IMR-90 (cell line): ENCODE measurements around the gene HTT. TPM values are rescaled to one million over a fixed set of nuclear protein-coding genes. Genes with fewer than 3 reads are reported as not detected.

Experiments
- ATAC-seq: fragments of 200-7000 bp; cut with Tn5 transposase; 2 replicates; pipeline ENCODE4 v1.9.1; 2020; ENCODE audit warnings: low read depth, mild to moderate bottlenecking, moderate library complexity
- BruUV-seq: library from RNA; stranded (reverse); fragments of 400-500 nt; replicated peaks from 2 replicates; lab custom pipeline; 2021; lab: Mats Ljungman, UMichigan
- CTCF ChIA-PET: fragments of 300-600 bp; formaldehyde crosslinking; extraction: SDS; loops from one replicate; lab custom pipeline; 2021; ENCODE audit warnings: antibody characterized with exemption; lab: Yijun Ruan, JAX
- POLR2A ChIA-PET: fragments of 300-600 bp; sonication (Branson Sonifier 250); formaldehyde crosslinking; loops from one replicate; lab custom pipeline; 2022; ENCODE audit warnings: antibody characterized with exemption; ENCODE audit not compliant: unreplicated experiment; lab: Charles Lee
- DNase-seq: peaks from one replicate; pipeline ENCODE4 v3.0.0; 2013
- H2AFZ ChIP-seq: replicated peaks from 2 replicates; pipeline ENCODE3; 2013; ENCODE audit warnings: low read length, mild to moderate bottlenecking; ENCODE audit not compliant: poor library complexity
- H2AK5ac ChIP-seq: 2 replicates; pipeline ENCODE4 v1.6.1; 2013; ENCODE audit warnings: low read depth, low read length, inconsistent platforms
- H2AK9ac ChIP-seq: replicated peaks from 2 replicates; pipeline ENCODE3; 2013; ENCODE audit warnings: mild to moderate bottlenecking, low read depth, low read length, moderate library complexity; ENCODE audit not compliant: poor library complexity
- H2BK120ac ChIP-seq: 2 replicates; pipeline ENCODE4 v1.6.1; 2013; ENCODE audit warnings: low read depth, low read length, inconsistent platforms
- H2BK15ac ChIP-seq: 3 replicates; pipeline ENCODE4 v1.6.1; 2013; ENCODE audit warnings: low read depth, low read length, inconsistent platforms
- H2BK20ac ChIP-seq: 2 replicates; pipeline ENCODE4 v1.6.1; 2013; ENCODE audit warnings: low read depth, mild to moderate bottlenecking, inconsistent platforms, low read length, moderate library complexity
- H2BK5ac ChIP-seq: 2 replicates; pipeline ENCODE4 v1.6.1; 2013; ENCODE audit warnings: mild to moderate bottlenecking, low read depth, low read length, inconsistent platforms; ENCODE audit not compliant: poor library complexity, severe bottlenecking
- H3K14ac ChIP-seq: replicated peaks from 2 replicates; pipeline ENCODE4 v1.6.1; 2013; ENCODE audit warnings: low read depth, low read length, inconsistent platforms
- H3K18ac ChIP-seq: 2 replicates; pipeline ENCODE4 v1.6.1; 2013; ENCODE audit warnings: low read depth, low read length, control low read depth
- H3K23ac ChIP-seq: 2 replicates; pipeline ENCODE4 v1.6.1; 2013; ENCODE audit warnings: low read depth, low read length, inconsistent platforms
- H3K27ac ChIP-seq: 2 replicates; pipeline ENCODE4 v1.5.1; 2013; ENCODE audit warnings: mild to moderate bottlenecking, control low read depth, low read length; ENCODE audit not compliant: insufficient read depth
- H3K27me3 ChIP-seq: 2 replicates; pipeline ENCODE4 v1.6.1; 2013; ENCODE audit warnings: low read length; ENCODE audit not compliant: control insufficient read depth, insufficient read depth
- H3K36me3 ChIP-seq: 2 replicates; pipeline ENCODE4 v1.6.1; 2013; ENCODE audit warnings: low read length, mixed read lengths; ENCODE audit not compliant: control insufficient read depth, insufficient read depth
- H3K4ac ChIP-seq: 2 replicates; pipeline ENCODE4 v1.6.1; 2013; ENCODE audit warnings: low read depth, low read length, inconsistent platforms
- H3K4me1 ChIP-seq: 2 replicates; pipeline ENCODE4 v1.6.1; 2013; ENCODE audit warnings: low read length, mixed read lengths; ENCODE audit not compliant: control insufficient read depth, insufficient read depth
- H3K4me2 ChIP-seq: 2 replicates; pipeline ENCODE4 v1.6.1; 2013; ENCODE audit warnings: low read depth, mild to moderate bottlenecking, control low read depth, low read length, moderate library complexity
- H3K4me3 ChIP-seq: 2 replicates; pipeline ENCODE4 v1.5.1; 2013; ENCODE audit warnings: low read depth, mild to moderate bottlenecking, control low read depth, low read length, moderate library complexity; ENCODE audit not compliant: insufficient read depth
- H3K56ac ChIP-seq: 2 replicates; pipeline ENCODE4 v1.6.1; 2013; ENCODE audit warnings: low read length, inconsistent platforms; ENCODE audit not compliant: insufficient read depth; ENCODE audit errors: extremely low read depth
- H3K79me1 ChIP-seq, 2 experiments: 2 replicates each; pipeline ENCODE4 v1.6.1; 2013; ENCODE audit warnings: low read length in 2 of 2, inconsistent platforms in 1 of 2, low read depth in 1 of 2
- H3K9ac ChIP-seq: 2 replicates; pipeline ENCODE4 v1.6.1; 2013; ENCODE audit warnings: low read depth, low read length, control low read depth
- H3K9me1 ChIP-seq: 2 replicates; pipeline ENCODE4 v1.6.1; 2013; ENCODE audit warnings: low read length, inconsistent platforms; ENCODE audit not compliant: insufficient read depth
- H3K9me3 ChIP-seq: 2 replicates; pipeline ENCODE4 v1.6.1; 2013; ENCODE audit warnings: low read length; ENCODE audit not compliant: control insufficient read depth, insufficient read depth
- H4K20me1 ChIP-seq: 2 replicates; pipeline ENCODE4 v1.6.1; 2013; ENCODE audit warnings: low read length, inconsistent platforms; ENCODE audit not compliant: insufficient read depth
- H4K5ac ChIP-seq: 2 replicates; pipeline ENCODE4 v1.6.1; 2013; ENCODE audit warnings: mild to moderate bottlenecking, low read depth, low read length, control low read depth
- H4K8ac ChIP-seq, 2 experiments: 2 replicates each; pipeline ENCODE4 v1.6.1; 2013; ENCODE audit warnings: low read depth in 2 of 2, low read length in 2 of 2, control low read depth in 1 of 2, inconsistent platforms in 1 of 2
- H4K91ac ChIP-seq: 2 replicates; pipeline ENCODE4 v1.6.1; 2013; ENCODE audit warnings: low read depth, low read length, inconsistent platforms; ENCODE audit not compliant: insufficient read depth
- BHLHE40 ChIP-seq: fragments of 150-350 bp; IDR thresholded peaks from 2 replicates; pipeline ENCODE4 v1.6.1; 2016; ENCODE audit warnings: mild to moderate bottlenecking, low read depth, low read length
- CEBPB ChIP-seq: IDR thresholded peaks from 2 replicates; pipeline ENCODE4 v1.6.1; 2012; ENCODE audit warnings: low read depth, low read length, improper control_type of control experiment
- CHD1 ChIP-seq: IDR thresholded peaks from 2 replicates; pipeline ENCODE4 v1.6.1; 2012; ENCODE audit warnings: low read depth, low read length, improper control_type of control experiment
- MAFK ChIP-seq: IDR thresholded peaks from 2 replicates; pipeline ENCODE4 v1.6.1; 2012; ENCODE audit warnings: low read depth, low read length, improper control_type of control experiment
- MAZ ChIP-seq: IDR thresholded peaks from 2 replicates; pipeline ENCODE4 v1.6.1; 2012; ENCODE audit warnings: low read depth, mild to moderate bottlenecking, low read length, improper control_type of control experiment, moderate library complexity, borderline replicate concordance
- RAD21 ChIP-seq: IDR thresholded peaks from 2 replicates; pipeline ENCODE4 v1.6.1; 2012; ENCODE audit warnings: low read length, improper control_type of control experiment
- RFX5 ChIP-seq: IDR thresholded peaks from 2 replicates; pipeline ENCODE4 v1.8.0; 2012; ENCODE audit warnings: low read depth, mild to moderate bottlenecking, low read length, moderate library complexity
- SMC3 ChIP-seq: fragments of 150-350 bp; IDR thresholded peaks from 2 replicates; pipeline ENCODE4 v1.6.1; 2016; ENCODE audit warnings: low read depth, mild to moderate bottlenecking, antibody characterized with exemption, low read length, moderate library complexity
- USF2 ChIP-seq: fragments of 150-350 bp; IDR thresholded peaks from 2 replicates; pipeline ENCODE4 v1.6.1; 2017; ENCODE audit warnings: mild to moderate bottlenecking, antibody characterized with exemption, low read length, low read depth
- WGBS, 2 experiments: methylation state at CpG; one replicate each; pipeline versions ENCODE4 v1.1.5 to v1.1.7; 2013; ENCODE audit warnings: missing lambda C conversion rate in 2 of 2; ENCODE audit not compliant: insufficient read length in 1 of 2; ENCODE audit errors: extremely low coverage in 2 of 2; 5-methylcytosine and 5-hydroxymethylcytosine counted together
- dilution Hi-C: fragments of 300-500 bp; cut with HindIII; formaldehyde crosslinking; loops from one replicate; pipeline ENCODE4 v1.14.3; 2018; ENCODE audit warnings: low sequenced_read_pairs; ENCODE audit not compliant: unreplicated experiment
- in situ Hi-C: fragments of 300-500 bp; cut with MboI; formaldehyde crosslinking; loops from 3 replicates; pipeline ENCODE4 v1.14.3; 2019; ENCODE audit warnings: low sequenced_read_pairs, inconsistent platforms, mixed read lengths
- intact Hi-C: fragments of 100-400 bp; cut with micrococcal nuclease; formaldehyde crosslinking; loops from 2 replicates; pipeline ENCODE4 v1.10.0; 2022
- polyA plus RNA-seq, 3 experiments: library from polyadenylated mRNA; depleted of rRNA; stranded (reverse); fragments of >200 nt; gene quantifications; 2 replicates each; pipeline ENCODE4 v1.2.3, GENCODE V29; 2012; ENCODE audit warnings: low replicate concordance in 1 of 3
- total RNA-seq: library from RNA; depleted of rRNA; stranded (reverse); fragments of >200 nt; gene quantifications from 2 replicates; pipeline ENCODE4 v1.2.3, GENCODE V29; 2012
- TF ChIP-seq, protein P1 (sequence below): conservative IDR thresholded peaks from 2 replicates; pipeline ENCODE4 v1.5.1; 2012; ENCODE audit warnings: mild to moderate bottlenecking, low read depth, low read length, improper control_type of control experiment

HTT gene
- total and polyA plus RNA-seq, 2 of the 4 experiments (the other 2 are of a cell fraction), result 11.6 to 14.3 TPM

- H2BK15ac ChIP-seq, result no peak overlapping the region
- H2AFZ ChIP-seq, result no peak overlapping the region
- no peaks in the 10 kb centered on the region for H3K27me3 ChIP-seq
- no peak overlapping the region for H2BK120ac ChIP-seq
- H3K27ac ChIP-seq, result no peak overlapping the region
- ChIA-PET CTCF (no interaction called here), POLR2A (no interaction called here)
- intact Hi-C loops (no loop called here), dilution Hi-C loops (no loop called here), in situ Hi-C loops (no loop called here)
- DNase-seq, result no peak
- no peak overlapping the region for H3K23ac ChIP-seq
- no peak overlapping the region for H3K4ac ChIP-seq
- no peak overlapping the region for H2BK20ac ChIP-seq
- H3K79me1 ChIP-seq, result peaks cover 0 to 8% of the 10 kb centered on the region in 2 experiments; a peak in 1 of 4 replicates
- no peak for TF ChIP-seq SMC3
- TF ChIP-seq, protein P1, sequence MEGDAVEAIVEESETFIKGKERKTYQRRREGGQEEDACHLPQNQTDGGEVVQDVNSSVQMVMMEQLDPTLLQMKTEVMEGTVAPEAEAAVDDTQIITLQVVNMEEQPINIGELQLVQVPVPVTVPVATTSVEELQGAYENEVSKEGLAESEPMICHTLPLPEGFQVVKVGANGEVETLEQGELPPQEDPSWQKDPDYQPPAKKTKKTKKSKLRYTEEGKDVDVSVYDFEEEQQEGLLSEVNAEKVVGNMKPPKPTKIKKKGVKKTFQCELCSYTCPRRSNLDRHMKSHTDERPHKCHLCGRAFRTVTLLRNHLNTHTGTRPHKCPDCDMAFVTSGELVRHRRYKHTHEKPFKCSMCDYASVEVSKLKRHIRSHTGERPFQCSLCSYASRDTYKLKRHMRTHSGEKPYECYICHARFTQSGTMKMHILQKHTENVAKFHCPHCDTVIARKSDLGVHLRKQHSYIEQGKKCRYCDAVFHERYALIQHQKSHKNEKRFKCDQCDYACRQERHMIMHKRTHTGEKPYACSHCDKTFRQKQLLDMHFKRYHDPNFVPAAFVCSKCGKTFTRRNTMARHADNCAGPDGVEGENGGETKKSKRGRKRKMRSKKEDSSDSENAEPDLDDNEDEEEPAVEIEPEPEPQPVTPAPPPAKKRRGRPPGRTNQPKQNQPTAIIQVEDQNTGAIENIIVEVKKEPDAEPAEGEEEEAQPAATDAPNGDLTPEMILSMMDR, result no peak
- TF ChIP-seq BHLHE40, result no peak
- TF ChIP-seq CHD1, result no peak
- no peak for TF ChIP-seq CEBPB
- no peak for TF ChIP-seq MAZ
- TF ChIP-seq USF2, result no peak
- TF ChIP-seq RAD21, result no peak
- TF ChIP-seq RFX5, result no peak
- no peak for TF ChIP-seq MAFK
- no peak overlapping the region for H4K8ac ChIP-seq
- H2AK5ac ChIP-seq, result no peak overlapping the region
- H3K9me3 ChIP-seq, result no peaks in the 10 kb centered on the region
- peaks cover 21% of the 10 kb centered on the region for H4K20me1 ChIP-seq
- no peak overlapping the region for H4K91ac ChIP-seq
- no peak overlapping the region for H3K56ac ChIP-seq
- ATAC-seq, result no peak
- H2AK9ac ChIP-seq, result no peak overlapping the region
- peaks cover 9% of the 10 kb centered on the region; the same call in 1 of the 2 replicates for H3K9me1 ChIP-seq
- peaks cover 20% of the 10 kb centered on the region; the same call in 1 of the 2 replicates for H3K36me3 ChIP-seq
- H3K9ac ChIP-seq, result no peak overlapping the region
- H3K4me2 ChIP-seq, result no peak overlapping the region
- no peak overlapping the region for H4K5ac ChIP-seq
- H3K4me3 ChIP-seq, result no peak overlapping the region
- H2BK5ac ChIP-seq, result no peak overlapping the region
- no TSS peak for BruUV-seq
- H3K18ac ChIP-seq, result no peak overlapping the region
- no peak overlapping the region for H3K14ac ChIP-seq
- WGBS, 2 experiments, result 96% methylated on average over 5 of the region's 9 CpGs; no CpG with 5 or more reads in 1 of the 2 experiments
- peaks cover 11% of the 10 kb centered on the region for H3K4me1 ChIP-seq
These were observed 170.3 kb downstream of the HTT start for GRCh38 chr4:3244747-3245146.
